HUES48 (cell line): ENCODE measurements around the gene PTOV1.

Source experiments
- H3K27ac ChIP-seq: one replicate; pipeline ENCODE4 v1.7.0; 2013; ENCODE audit warnings: low read depth, low read length, inconsistent platforms
- H3K27me3 ChIP-seq: 2 replicates; pipeline ENCODE4 v1.6.1; 2013; ENCODE audit warnings: mild to moderate bottlenecking, low read length; ENCODE audit not compliant: control insufficient read depth, insufficient read depth
- H3K36me3 ChIP-seq: 2 replicates; pipeline ENCODE4 v1.6.1; 2013; ENCODE audit warnings: low read length; ENCODE audit not compliant: control insufficient read depth, insufficient read depth
- H3K4me1 ChIP-seq: 2 replicates; pipeline ENCODE4 v1.6.1; 2013; ENCODE audit warnings: mild to moderate bottlenecking, low read length; ENCODE audit not compliant: control insufficient read depth, insufficient read depth
- H3K4me3 ChIP-seq: 2 replicates; pipeline ENCODE4 v1.5.1; 2013; ENCODE audit warnings: mild to moderate bottlenecking, low read depth, low read length
- H3K9ac ChIP-seq: 2 replicates; pipeline ENCODE4 v1.6.1; 2013; ENCODE audit warnings: mild to moderate bottlenecking, low read depth, low read length, moderate library complexity
- H3K9me3 ChIP-seq: 2 replicates; pipeline ENCODE4 v1.6.1; 2013; ENCODE audit warnings: low read length; ENCODE audit not compliant: control insufficient read depth, insufficient read depth

Gene PTOV1

GRCh38 chr19:49833599-49833998 lies 17.4 kb upstream of the PTOV1 start:
- Histone ChIP-seq H3K36me3 (peaks cover 85% of the 10 kb centered on the region), H3K4me3 (no peak overlapping the region), H3K27me3 (no peaks in the 10 kb centered on the region), H3K9me3 (no peaks in the 10 kb centered on the region), H3K27ac (no peak overlapping the region), H3K9ac (no peak overlapping the region), H3K4me1 (no peaks in the 10 kb centered on the region)

GRCh38 chr19:49835562-49835961 lies 15.4 kb upstream of the PTOV1 start:
- H3K27me3 ChIP-seq = no peaks in the 10 kb centered on the region
- peaks cover 92% of the 10 kb centered on the region for H3K36me3 ChIP-seq
- H3K4me3 ChIP-seq = no peak overlapping the region
- H3K4me1 ChIP-seq = no peaks in the 10 kb centered on the region
- H3K9me3 ChIP-seq = no peaks in the 10 kb centered on the region
- no peak overlapping the region for H3K9ac ChIP-seq
- no peak overlapping the region for H3K27ac ChIP-seq

DNA sequence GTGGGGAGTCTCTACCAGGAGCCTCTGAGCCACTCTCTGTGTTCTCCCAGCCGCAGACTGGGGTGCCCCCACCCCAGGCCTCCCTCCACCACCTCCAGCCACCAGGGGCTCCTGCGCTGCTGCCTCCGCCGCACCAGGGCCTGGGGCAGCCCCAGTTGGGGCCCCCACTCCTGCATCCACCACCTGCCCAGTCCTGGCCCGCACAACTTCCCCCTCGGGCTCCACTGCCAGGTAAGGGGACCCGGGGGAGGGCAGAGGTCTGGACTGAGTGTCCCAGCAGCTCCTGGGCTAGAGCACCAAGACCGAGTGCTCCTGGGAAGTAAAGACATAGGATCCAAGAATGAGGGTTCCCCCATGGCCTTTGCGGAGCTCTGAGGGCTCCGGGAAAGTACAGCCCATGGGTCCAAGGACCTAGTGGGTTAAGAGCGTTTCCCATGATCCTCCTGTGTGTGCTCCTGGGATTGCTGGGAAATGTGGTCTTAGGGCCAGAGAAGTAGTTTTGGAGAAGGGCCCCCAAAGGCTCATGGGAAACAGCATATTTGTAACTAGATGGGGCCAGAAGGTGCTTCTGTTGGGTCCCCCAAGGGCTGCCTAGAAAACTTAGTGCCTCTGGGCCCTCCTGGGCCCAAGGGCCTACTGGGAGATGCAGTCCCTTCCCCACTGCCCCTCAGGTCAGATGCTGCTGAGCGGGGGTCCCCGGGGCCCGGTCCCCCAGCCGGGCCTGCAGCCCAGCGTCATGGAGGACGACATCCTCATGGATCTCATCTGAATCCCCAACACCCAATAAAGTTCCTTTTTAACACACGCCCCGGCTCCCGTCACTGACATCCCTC lies 14.6 kb upstream of the PTOV1 start:
- Histone ChIP-seq H3K9me3 (no peaks in the 10 kb centered on the region), H3K36me3 (peaks cover 84% of the 10 kb centered on the region), H3K27me3 (no peaks in the 10 kb centered on the region), H3K27ac (no peak overlapping the region), H3K9ac (no peak overlapping the region), H3K4me3 (no peak overlapping the region), H3K4me1 (no peaks in the 10 kb centered on the region)

GRCh38 chr19:49837009-49837310 lies 14.0 kb upstream of the PTOV1 start:
- no peaks in the 10 kb centered on the region for H3K9me3 ChIP-seq
- no peaks in the 10 kb centered on the region for H3K4me1 ChIP-seq
- peaks cover 79% of the 10 kb centered on the region for H3K36me3 ChIP-seq
- H3K27ac ChIP-seq = no peak overlapping the region
- no peak overlapping the region for H3K4me3 ChIP-seq
- no peak overlapping the region for H3K9ac ChIP-seq
- H3K27me3 ChIP-seq = no peaks in the 10 kb centered on the region

- Histone ChIP-seq H3K36me3 (peaks cover 74% of the 10 kb centered on the region), H3K4me3 (no peak overlapping the region), H3K9me3 (no peaks in the 10 kb centered on the region), H3K4me1 (no peaks in the 10 kb centered on the region), H3K9ac (no peak overlapping the region), H3K27me3 (no peaks in the 10 kb centered on the region), H3K27ac (no peak overlapping the region)
Observed at GRCh38 chr19:49837425-49837824, 13.5 kb upstream of the PTOV1 start.

GRCh38 chr19:49838885-49839588 lies 11.9 kb upstream of the PTOV1 start:
- H3K9ac ChIP-seq = no peak overlapping the region
- H3K27me3 ChIP-seq = no peaks in the 10 kb centered on the region
- H3K4me3 ChIP-seq = no peak overlapping the region
- peaks cover 58% of the 10 kb centered on the region for H3K36me3 ChIP-seq
- H3K27ac ChIP-seq = no peak overlapping the region
- H3K4me1 ChIP-seq = no peaks in the 10 kb centered on the region
- no peaks in the 10 kb centered on the region for H3K9me3 ChIP-seq

DNA sequence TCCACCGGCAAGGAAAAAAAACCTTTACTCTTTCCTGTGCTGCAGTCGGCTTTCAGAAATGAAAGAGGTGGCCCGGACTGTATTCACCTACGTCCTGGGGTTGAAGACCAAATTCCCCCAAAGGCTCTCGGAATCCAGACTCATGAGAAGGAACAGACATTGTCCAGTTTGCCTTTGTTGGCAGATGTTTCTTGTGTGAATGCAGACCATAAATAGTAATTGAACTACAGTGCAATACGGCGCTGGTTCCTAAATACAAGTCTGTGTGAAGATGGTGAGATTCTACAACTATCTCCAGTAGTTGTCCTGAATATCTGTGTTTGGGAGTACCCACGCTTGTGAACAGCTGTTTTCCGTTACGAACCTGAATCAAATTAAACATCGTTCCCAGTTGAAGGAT lies 11.2 kb upstream of the PTOV1 start:
- no peak overlapping the region for H3K27ac ChIP-seq
- H3K27me3 ChIP-seq = no peaks in the 10 kb centered on the region
- H3K9me3 ChIP-seq = no peaks in the 10 kb centered on the region
- no peaks in the 10 kb centered on the region for H3K4me1 ChIP-seq
- H3K9ac ChIP-seq = no peak overlapping the region
- peaks cover 52% of the 10 kb centered on the region for H3K36me3 ChIP-seq
- no peak overlapping the region for H3K4me3 ChIP-seq

DNA sequence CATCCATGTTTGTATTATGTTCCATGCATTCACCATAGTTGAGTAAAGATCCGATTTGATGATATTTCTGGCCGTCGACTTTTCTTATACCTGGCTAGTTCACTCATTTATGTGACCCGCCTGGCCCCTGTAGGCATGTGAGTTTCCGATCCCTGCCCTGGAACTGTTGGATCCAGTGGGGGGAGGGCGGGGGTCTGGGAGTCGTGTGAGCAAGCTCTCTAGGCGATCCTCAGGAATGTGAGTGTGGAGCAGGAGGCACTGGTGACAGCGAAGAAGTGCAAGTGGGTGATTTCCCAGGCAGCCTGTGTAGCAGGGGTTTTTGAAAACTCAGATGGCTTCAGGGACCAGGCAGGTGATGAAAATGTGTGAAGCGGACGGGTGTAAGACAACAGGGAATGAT lies 10.6 kb upstream of the PTOV1 start:
- no peak overlapping the region for H3K27ac ChIP-seq
- no peak overlapping the region for H3K4me3 ChIP-seq
- no peaks in the 10 kb centered on the region for H3K9me3 ChIP-seq
- no peak overlapping the region for H3K9ac ChIP-seq
- H3K4me1 ChIP-seq = no peaks in the 10 kb centered on the region
- peaks cover 46% of the 10 kb centered on the region for H3K36me3 ChIP-seq
- H3K27me3 ChIP-seq = no peaks in the 10 kb centered on the region

- H3K36me3 ChIP-seq = peaks cover 45% of the 10 kb centered on the region
Observed at GRCh38 chr19:49840736-49841249, 10.2 kb upstream of the PTOV1 start.

DNA sequence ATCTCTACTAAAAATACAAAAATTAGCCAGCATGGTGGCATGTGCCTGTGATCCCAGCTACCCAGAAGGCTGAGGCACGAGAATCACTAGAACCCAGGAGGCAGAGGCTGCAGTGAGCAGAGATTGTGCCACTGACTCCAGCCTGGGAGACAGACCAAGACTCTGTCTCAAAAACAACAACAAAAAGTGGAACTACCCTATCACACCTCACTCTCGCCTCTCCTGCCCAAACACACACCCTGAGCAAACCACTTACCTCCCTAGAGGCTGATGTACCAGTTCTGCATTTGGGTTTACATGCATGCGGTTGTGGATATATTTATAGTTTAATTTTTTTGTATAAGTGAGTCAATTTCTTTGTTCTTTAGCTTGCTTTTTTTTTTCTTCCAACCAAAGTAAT lies 7.7 kb upstream of the PTOV1 start:
- H3K9me3 ChIP-seq = no peaks in the 10 kb centered on the region
- no peak overlapping the region for H3K27ac ChIP-seq
- H3K27me3 ChIP-seq = no peaks in the 10 kb centered on the region
- H3K9ac ChIP-seq = no peak overlapping the region
- H3K4me1 ChIP-seq = no peaks in the 10 kb centered on the region
- H3K36me3 ChIP-seq = peaks cover 21% of the 10 kb centered on the region
- no peak overlapping the region for H3K4me3 ChIP-seq

More at GRCh38 chr19:49840736-49841249, 10.2 kb upstream of the PTOV1 start:
- no peak overlapping the region for H3K4me3 ChIP-seq
- H3K4me1 ChIP-seq = no peaks in the 10 kb centered on the region
- no peaks in the 10 kb centered on the region for H3K9me3 ChIP-seq
- no peak overlapping the region for H3K27ac ChIP-seq
- no peak overlapping the region for H3K9ac ChIP-seq
- H3K27me3 ChIP-seq = no peaks in the 10 kb centered on the region
